ENCODE results near the gene AGBL5. TPM values are rescaled to one million over a fixed set of nuclear protein-coding genes. Genes with fewer than 3 reads are reported as not detected.

The AGBL5 gene
- total and polyA plus RNA-seq, 2 of the 13 experiments (the other 11 are each of a cell fraction or from before 2014, with no cell fraction given), result 55.9 to 73.3 TPM

DNA sequence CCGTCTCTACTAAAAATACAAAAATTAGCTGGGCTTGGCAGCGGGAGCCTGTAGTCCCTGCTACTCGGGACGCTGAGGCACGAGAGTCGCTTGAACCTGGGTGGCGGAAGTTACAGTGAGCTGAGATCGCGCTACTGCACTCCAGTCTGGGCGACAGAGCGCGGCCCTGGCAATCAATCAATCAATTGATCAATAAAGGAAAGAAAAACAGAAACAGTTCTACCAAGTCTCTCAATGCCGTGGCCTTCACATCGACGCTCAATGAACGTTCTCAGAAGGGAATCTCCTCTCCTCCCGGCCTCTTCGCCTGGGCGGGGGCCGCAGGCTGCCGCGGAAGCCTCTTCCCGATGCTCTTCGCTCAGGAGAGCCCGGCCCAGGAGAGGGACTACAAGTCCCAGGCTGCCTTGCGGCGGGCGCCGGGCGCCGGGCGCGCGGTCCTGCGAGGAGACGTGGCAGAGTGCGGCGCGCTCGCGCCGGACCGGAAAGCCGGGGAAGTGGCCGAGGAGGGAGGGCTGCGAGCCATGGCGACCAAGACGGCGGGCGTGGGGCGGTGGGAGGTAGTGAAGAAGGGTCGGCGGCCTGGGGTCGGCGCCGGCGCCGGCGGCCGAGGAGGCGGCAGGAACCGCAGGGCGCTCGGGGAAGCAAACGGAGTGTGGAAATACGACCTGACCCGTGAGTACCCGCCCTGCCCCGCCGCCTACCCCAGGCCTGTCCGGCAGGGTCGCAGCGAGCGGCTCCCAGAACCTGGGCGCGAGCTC lies 18.8 kb upstream of the AGBL5 start, which contains the start of gene TMEM214 (continued):
- TF ChIP-seq STAG1 (CRISPR knock-in tag; IDR thresholded peaks at IDR 0.05), result 0 out of 2 replicates have a peak, but pooled peaks have one; percentile 4
- no peak for TF ChIP-seq ZFP1 (CRISPR knock-in tag; IDR thresholded peaks at IDR 0.05)
- TF ChIP-seq ZFP90 (CRISPR knock-in tag; IDR thresholded peaks at IDR 0.05; ENCODE audit: borderline replicate concordance), result peak; percentile 80; the same call in 1 of the 2 replicates
- peak; percentile 63 for TF ChIP-seq ZNF264 (CRISPR knock-in tag; IDR thresholded peaks at IDR 0.05)
- TF ChIP-seq, protein P1, sequence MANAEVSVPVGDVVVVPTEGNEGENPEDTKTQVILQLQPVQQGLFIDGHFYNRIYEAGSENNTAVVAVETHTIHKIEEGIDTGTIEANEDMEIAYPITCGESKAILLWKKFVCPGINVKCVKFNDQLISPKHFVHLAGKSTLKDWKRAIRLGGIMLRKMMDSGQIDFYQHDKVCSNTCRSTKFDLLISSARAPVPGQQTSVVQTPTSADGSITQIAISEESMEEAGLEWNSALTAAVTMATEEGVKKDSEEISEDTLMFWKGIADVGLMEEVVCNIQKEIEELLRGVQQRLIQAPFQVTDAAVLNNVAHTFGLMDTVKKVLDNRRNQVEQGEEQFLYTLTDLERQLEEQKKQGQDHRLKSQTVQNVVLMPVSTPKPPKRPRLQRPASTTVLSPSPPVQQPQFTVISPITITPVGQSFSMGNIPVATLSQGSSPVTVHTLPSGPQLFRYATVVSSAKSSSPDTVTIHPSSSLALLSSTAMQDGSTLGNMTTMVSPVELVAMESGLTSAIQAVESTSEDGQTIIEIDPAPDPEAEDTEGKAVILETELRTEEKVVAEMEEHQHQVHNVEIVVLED (CRISPR knock-in tag; IDR thresholded peaks at IDR 0.05; ENCODE audit: borderline replicate concordance), result peak; percentile 98
- TF ChIP-seq NFIB (CRISPR knock-in tag; IDR thresholded peaks at IDR 0.05; ENCODE audit: borderline replicate concordance), result no peak
- no peak for TF ChIP-seq MATR3 (CRISPR knock-in tag; IDR thresholded peaks at IDR 0.05)
- TF ChIP-seq, protein P2, sequence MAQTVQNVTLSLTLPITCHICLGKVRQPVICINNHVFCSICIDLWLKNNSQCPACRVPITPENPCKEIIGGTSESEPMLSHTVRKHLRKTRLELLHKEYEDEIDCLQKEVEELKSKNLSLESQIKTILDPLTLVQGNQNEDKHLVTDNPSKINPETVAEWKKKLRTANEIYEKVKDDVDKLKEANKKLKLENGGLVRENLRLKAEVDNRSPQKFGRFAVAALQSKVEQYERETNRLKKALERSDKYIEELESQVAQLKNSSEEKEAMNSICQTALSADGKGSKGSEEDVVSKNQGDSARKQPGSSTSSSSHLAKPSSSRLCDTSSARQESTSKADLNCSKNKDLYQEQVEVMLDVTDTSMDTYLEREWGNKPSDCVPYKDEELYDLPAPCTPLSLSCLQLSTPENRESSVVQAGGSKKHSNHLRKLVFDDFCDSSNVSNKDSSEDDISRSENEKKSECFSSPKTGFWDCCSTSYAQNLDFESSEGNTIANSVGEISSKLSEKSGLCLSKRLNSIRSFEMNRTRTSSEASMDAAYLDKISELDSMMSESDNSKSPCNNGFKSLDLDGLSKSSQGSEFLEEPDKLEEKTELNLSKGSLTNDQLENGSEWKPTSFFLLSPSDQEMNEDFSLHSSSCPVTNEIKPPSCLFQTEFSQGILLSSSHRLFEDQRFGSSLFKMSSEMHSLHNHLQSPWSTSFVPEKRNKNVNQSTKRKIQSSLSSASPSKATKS (CRISPR knock-in tag; IDR thresholded peaks at IDR 0.05), result peak; percentile 43; the same call in 1 of the 2 replicates
- TF ChIP-seq SAP130 (CRISPR knock-in tag; IDR thresholded peaks at IDR 0.05; ENCODE audit: low read depth), result peak; percentile 98
- no peak for TF ChIP-seq TRIM24 (CRISPR knock-in tag; IDR thresholded peaks at IDR 0.05)
- TF ChIP-seq POLR2AphosphoS2 (IDR thresholded peaks at IDR 0.05; ENCODE audit: low read depth, low read length), result 0 out of 2 replicates have a peak, but pooled peaks have one; percentile 50
- TF ChIP-seq, protein P3, sequence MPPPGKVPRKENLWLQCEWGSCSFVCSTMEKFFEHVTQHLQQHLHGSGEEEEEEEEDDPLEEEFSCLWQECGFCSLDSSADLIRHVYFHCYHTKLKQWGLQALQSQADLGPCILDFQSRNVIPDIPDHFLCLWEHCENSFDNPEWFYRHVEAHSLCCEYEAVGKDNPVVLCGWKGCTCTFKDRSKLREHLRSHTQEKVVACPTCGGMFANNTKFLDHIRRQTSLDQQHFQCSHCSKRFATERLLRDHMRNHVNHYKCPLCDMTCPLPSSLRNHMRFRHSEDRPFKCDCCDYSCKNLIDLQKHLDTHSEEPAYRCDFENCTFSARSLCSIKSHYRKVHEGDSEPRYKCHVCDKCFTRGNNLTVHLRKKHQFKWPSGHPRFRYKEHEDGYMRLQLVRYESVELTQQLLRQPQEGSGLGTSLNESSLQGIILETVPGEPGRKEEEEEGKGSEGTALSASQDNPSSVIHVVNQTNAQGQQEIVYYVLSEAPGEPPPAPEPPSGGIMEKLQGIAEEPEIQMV (CRISPR knock-in tag; IDR thresholded peaks at IDR 0.05; ENCODE audit: low read depth), result no peak
- no peak; the same call in 1 of the 2 replicates for TF ChIP-seq ZNF747 (CRISPR knock-in tag; IDR thresholded peaks at IDR 0.05; ENCODE audit: borderline replicate concordance)
- no peak for TF ChIP-seq HNF4G (IDR thresholded peaks at IDR 0.05; ENCODE audit: borderline replicate concordance, low read depth, low read length)
- peak; percentile 24; the same call in 1 of the 2 replicates for TF ChIP-seq HNF4G (CRISPR knock-in tag; IDR thresholded peaks at IDR 0.05; ENCODE audit: borderline replicate concordance, low read depth)
- TF ChIP-seq HDAC2 (CRISPR knock-in tag; IDR thresholded peaks at IDR 0.05), result no peak
- TF ChIP-seq NFYC (CRISPR knock-in tag; IDR thresholded peaks at IDR 0.05), result peak; percentile 44; the same call in 1 of the 2 replicates
- no peak for TF ChIP-seq ATF1 (CRISPR knock-in tag; IDR thresholded peaks at IDR 0.05)
- TF ChIP-seq ZBTB8A (CRISPR knock-in tag; IDR thresholded peaks at IDR 0.05; ENCODE audit: borderline replicate concordance, low read depth), result peak; percentile 98; the same call in 1 of the 2 replicates
- no peak for TF ChIP-seq ZNF616 (CRISPR knock-in tag; IDR thresholded peaks at IDR 0.05; ENCODE audit: low read depth)
- TF ChIP-seq HOXA3 (CRISPR knock-in tag; IDR thresholded peaks at IDR 0.05), result peak; percentile 95
- TF ChIP-seq, protein P4, sequence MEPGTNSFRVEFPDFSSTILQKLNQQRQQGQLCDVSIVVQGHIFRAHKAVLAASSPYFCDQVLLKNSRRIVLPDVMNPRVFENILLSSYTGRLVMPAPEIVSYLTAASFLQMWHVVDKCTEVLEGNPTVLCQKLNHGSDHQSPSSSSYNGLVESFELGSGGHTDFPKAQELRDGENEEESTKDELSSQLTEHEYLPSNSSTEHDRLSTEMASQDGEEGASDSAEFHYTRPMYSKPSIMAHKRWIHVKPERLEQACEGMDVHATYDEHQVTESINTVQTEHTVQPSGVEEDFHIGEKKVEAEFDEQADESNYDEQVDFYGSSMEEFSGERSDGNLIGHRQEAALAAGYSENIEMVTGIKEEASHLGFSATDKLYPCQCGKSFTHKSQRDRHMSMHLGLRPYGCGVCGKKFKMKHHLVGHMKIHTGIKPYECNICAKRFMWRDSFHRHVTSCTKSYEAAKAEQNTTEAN (CRISPR knock-in tag; conservative IDR thresholded peaks at IDR 0.05), result peak; percentile 55; the same call in 1 of the 2 replicates
- peak; percentile 91 for TF ChIP-seq KDM2A (CRISPR knock-in tag; IDR thresholded peaks at IDR 0.05; ENCODE audit: borderline replicate concordance, low read depth)
- peak; percentile 34; the same call in 1 of the 2 replicates for TF ChIP-seq ZNF619 (CRISPR knock-in tag; IDR thresholded peaks at IDR 0.05)

All from HepG2 (cell line).